Fibroblast of upper back skin (primary cell): ENCODE data around the gene SIL1.
A peak's percentile ranks its signal among the peaks of the same experiment; 100 is the strongest.
"Not testable (repeated sequence)": the region's sequence is repeated elsewhere in the genome, so short reads cannot be mapped to it uniquely, and the experiment has no call there.

Experiments used
- DNase-seq: peaks from one replicate; pipeline ENCODE4 v3.0.0-alpha.2; 2013

The SIL1 gene

GRCh38 chr5:139197710-139198669, at the start of gene SIL1:
Gene SIL1, minus strand, starts transcription at chr5:139198368. Its CDS starts 70,525 bp downstream, at chr5:139127843.
- peak; percentile 95 for DNase-seq

GRCh38 chr5:139246394-139246793, 48.2 kb upstream of the SIL1 start:
- peak; percentile 72 for DNase-seq

GRCh38 chr5:139245637-139246339, 47.6 kb upstream of the SIL1 start:
- no peak for DNase-seq

GRCh38 chr5:139243425-139243970, 45.3 kb upstream of the SIL1 start:
- DNase-seq = peak; percentile 80

- DNase-seq = no peak
Observed at GRCh38 chr5:139241139-139241538, 43.0 kb upstream of the SIL1 start.

- DNase-seq = no peak
Observed at GRCh38 chr5:139236479-139236878, 38.3 kb upstream of the SIL1 start.

GRCh38 chr5:139232147-139232724, 34.1 kb upstream of the SIL1 start:
- no peak for DNase-seq

- no peak for DNase-seq
Observed at GRCh38 chr5:139228201-139228803, 30.1 kb upstream of the SIL1 start.

- no peak for DNase-seq
Observed at GRCh38 chr5:139226131-139226530, 28.0 kb upstream of the SIL1 start.

GRCh38 chr5:139223481-139223880, 25.3 kb upstream of the SIL1 start:
- DNase-seq = no peak

- no peak for DNase-seq
Observed at GRCh38 chr5:139222346-139222745, 24.2 kb upstream of the SIL1 start.

- not testable (repeated sequence) for DNase-seq
Observed at GRCh38 chr5:139218038-139218437, 19.9 kb upstream of the SIL1 start.

- DNase-seq = no peak
Observed at GRCh38 chr5:139215107-139215975, 17.2 kb upstream of the SIL1 start.

GRCh38 chr5:139214646-139215045, 16.5 kb upstream of the SIL1 start:
- no peak for DNase-seq

GRCh38 chr5:139212906-139213305, 14.7 kb upstream of the SIL1 start:
- DNase-seq = no peak

- no peak for DNase-seq
Observed at GRCh38 chr5:139212486-139212885, 14.3 kb upstream of the SIL1 start.

GRCh38 chr5:139210585-139210984, 12.4 kb upstream of the SIL1 start:
- DNase-seq = no peak

GRCh38 chr5:139207297-139208000, 9.3 kb upstream of the SIL1 start:
- DNase-seq = no peak

GRCh38 chr5:139205586-139205985, 7.4 kb upstream of the SIL1 start:
- no peak for DNase-seq

- DNase-seq = no peak
Observed at GRCh38 chr5:139205124-139205523, 7.0 kb upstream of the SIL1 start.

GRCh38 chr5:139204196-139204595, 6.0 kb upstream of the SIL1 start:
- peak; percentile 24 for DNase-seq
